ENCODE data around the gene CHRM2.
"Not testable (repeated sequence)": the region's sequence is repeated elsewhere in the genome, so short reads cannot be mapped to it uniquely, and the experiment has no call there.

Gene CHRM2

DNA sequence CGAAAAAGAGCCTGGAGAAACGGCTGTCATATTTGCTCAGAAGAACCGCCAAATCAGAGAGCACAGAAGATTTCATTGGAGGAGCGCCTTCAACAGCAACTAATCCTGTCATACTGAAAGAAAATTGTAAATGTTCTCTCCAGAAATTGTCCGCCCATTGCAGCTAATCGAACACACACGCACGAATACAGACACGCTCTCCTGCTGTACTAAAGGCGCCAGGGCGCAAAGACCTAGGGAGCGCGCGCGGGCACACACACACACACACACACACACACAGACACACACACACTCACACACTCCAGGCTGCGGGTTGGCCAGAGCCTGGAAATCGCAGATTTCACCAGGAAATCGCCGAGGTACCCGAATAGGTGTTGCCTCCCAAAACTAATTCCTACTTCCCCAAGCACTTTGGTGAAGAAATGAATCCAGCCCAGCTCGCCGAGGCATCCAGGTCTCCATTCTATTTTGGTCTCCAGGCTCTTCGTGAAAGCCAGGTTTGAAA, at the start of gene CHRM2:
Gene CHRM2 (plus strand): TSS at position 157 of the 505 bp plus-strand sequence. CDS start 146,214 bp downstream, outside the sequence.
- peak; percentile 61 for DNase-seq (ENCODE audit: low read depth)
- H3K4me3 ChIP-seq (ENCODE audit: low read depth, low read length), result peak within 1 kb of the TSS; percentile 60

DNA sequence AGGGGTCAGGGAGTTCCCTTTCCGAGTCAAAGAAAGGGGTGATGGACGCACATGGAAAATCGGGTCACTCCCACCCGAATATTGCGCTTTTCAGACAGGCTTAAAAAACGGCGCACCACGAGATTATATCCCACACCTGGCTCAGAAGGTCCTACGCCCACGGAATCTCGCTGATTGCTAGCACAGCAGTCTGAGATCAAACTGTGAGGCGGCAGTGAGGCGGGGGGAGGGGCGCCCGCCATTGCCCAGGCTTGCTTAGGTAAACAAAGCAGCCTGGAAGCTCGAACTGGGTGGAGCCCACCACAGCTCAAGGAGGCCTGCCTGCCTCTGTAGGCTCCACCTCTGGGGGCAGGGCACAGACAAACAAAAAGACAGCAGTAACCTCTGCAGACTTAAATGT, 37.1 kb upstream of the CHRM2 start:
- not testable (repeated sequence) for DNase-seq (ENCODE audit: low read depth); H3K4me3 ChIP-seq (ENCODE audit: low read depth, low read length)

More for the DNA sequence above, at the start of gene CHRM2:
- TF ChIP-seq, protein P1, sequence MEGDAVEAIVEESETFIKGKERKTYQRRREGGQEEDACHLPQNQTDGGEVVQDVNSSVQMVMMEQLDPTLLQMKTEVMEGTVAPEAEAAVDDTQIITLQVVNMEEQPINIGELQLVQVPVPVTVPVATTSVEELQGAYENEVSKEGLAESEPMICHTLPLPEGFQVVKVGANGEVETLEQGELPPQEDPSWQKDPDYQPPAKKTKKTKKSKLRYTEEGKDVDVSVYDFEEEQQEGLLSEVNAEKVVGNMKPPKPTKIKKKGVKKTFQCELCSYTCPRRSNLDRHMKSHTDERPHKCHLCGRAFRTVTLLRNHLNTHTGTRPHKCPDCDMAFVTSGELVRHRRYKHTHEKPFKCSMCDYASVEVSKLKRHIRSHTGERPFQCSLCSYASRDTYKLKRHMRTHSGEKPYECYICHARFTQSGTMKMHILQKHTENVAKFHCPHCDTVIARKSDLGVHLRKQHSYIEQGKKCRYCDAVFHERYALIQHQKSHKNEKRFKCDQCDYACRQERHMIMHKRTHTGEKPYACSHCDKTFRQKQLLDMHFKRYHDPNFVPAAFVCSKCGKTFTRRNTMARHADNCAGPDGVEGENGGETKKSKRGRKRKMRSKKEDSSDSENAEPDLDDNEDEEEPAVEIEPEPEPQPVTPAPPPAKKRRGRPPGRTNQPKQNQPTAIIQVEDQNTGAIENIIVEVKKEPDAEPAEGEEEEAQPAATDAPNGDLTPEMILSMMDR (conservative IDR thresholded peaks at IDR 0.05; ENCODE audit: low read depth, low read length), result no peak

DNA sequence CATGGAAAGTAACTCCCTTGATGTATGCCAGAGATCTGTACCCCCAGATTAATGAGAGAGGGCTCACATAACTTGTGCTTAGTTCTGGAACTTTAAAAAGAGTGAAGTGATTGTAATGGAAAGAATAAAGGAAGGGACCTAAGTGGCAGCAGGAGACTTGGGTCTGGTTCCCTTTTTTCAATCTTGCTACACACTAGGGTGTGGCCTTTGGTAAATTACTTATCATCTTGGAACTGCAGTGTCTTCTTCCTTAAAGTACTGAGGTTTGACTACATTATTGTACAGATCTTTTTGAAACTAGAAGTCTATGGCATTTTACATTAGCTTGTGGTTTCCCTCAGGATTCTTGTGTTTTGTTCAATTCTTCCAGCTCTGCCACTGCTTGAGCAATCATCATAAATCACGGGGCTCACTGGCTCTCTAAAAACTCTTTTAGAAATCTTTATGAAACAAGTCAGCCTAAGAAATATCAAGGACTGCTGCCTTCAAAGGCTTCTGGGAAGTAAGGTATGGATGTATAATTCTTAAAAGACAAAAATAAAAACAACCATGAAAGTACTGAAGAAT, 22.5 kb upstream of the CHRM2 start:
- H3K4me3 ChIP-seq (ENCODE audit: low read depth, low read length), result no peak overlapping the region
- DNase-seq (ENCODE audit: low read depth), result no peak
- TF ChIP-seq, protein P1 (conservative IDR thresholded peaks at IDR 0.05; ENCODE audit: low read depth, low read length), result no peak

DNA sequence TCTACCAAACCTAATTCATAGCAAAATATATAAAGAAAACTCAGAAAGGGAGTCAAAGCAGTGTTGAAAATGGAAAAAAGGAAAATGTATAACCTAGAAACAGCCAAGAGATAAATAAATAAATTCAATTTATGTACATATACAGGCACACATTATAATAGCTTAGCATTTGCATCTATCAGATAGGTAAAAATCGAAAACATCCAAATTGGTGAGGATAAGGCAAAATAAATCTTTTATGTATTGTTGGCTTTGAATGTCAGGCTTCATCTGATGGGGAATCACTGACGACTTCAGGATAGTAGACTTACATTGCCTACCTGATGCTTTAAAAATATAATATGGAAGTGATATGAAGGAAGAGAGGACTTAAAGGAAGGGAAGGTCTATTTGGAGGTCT, 20.6 kb upstream of the CHRM2 start:
- TF ChIP-seq, protein P1 (conservative IDR thresholded peaks at IDR 0.05; ENCODE audit: low read depth, low read length), result no peak
- no peak for DNase-seq (ENCODE audit: low read depth)
- H3K4me3 ChIP-seq (ENCODE audit: low read depth, low read length), result no peak overlapping the region

DNA sequence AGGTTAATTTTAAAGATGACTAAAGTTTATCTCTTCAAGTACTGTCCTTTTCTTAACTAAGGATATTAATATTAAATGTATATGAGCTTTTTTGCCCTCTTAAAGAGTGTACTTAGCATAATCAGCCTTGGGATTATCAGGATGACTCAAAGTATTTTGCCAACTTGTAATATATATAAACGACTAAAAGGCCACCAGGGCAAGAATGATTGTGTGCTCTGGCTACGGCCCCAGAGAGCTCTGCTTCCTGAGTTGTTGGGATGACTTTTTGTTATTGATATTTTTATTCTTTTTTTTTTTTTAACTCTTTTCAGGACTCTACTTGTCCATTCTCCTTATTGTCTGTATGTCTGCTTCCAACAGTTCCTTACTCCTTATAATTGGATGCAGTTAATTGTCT, 14.8 kb upstream of the CHRM2 start:
- TF ChIP-seq, protein P1 (conservative IDR thresholded peaks at IDR 0.05; ENCODE audit: low read depth, low read length), result no peak
- DNase-seq (ENCODE audit: low read depth), result no peak
- H3K4me3 ChIP-seq (ENCODE audit: low read depth, low read length), result no peak overlapping the region

DNA sequence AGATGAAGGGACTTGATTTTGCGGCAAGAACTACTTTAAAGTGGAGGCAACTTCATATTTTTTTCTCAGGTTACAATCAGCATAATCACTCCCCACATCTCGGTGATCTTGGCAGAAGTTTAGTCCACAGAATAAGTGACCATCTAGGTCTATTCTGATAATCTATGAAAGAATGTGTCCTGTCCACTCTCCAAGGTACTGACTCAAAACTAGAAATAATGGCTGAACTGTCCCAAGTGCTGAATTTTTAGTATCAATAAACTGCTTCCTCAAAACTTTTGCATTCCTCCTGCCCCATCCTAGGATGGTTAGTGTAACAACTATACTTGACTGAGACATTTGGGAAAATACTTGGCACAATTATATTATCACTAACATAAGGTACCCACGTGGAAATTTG, 10.9 kb upstream of the CHRM2 start:
- H3K4me3 ChIP-seq (ENCODE audit: low read depth, low read length), result no peak overlapping the region
- peak; percentile 59 for DNase-seq (ENCODE audit: low read depth)
- TF ChIP-seq, protein P1 (conservative IDR thresholded peaks at IDR 0.05; ENCODE audit: low read depth, low read length), result no peak

DNA sequence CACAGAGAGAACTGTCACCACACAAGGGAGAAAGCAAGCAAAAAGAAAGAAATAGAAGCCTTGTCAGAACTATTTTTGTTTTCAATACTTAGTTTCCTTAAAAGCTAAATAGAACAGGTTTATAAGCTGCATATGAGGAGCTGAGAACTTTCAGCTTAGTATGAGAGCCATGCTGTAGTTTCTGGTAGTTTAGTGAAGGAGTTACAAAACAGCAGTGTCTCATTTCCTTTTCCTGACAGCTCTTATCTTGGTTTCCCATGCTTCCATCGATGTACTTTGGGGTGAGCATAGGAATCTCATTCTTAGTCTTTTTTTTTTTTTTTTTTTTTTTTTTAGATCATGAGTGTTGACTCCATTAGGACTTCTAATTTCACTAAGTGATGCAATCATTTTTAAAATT, 8.6 kb upstream of the CHRM2 start:
- peak; percentile 33 for DNase-seq (ENCODE audit: low read depth)
- H3K4me3 ChIP-seq (ENCODE audit: low read depth, low read length), result no peak overlapping the region
- TF ChIP-seq, protein P1 (conservative IDR thresholded peaks at IDR 0.05; ENCODE audit: low read depth, low read length), result no peak
